ENCODE results near the gene ADAM12. TPM values are rescaled to one million over a fixed set of nuclear protein-coding genes. Genes with fewer than 3 reads are reported as not detected.
"Not testable (repeated sequence)": the region's sequence is repeated elsewhere in the genome, so short reads cannot be mapped to it uniquely, and the experiment has no call there.

The ADAM12 gene
- total and polyA plus RNA-seq, 8 donors: 0.03 to 3.7 (median 0.15) TPM

DNA sequence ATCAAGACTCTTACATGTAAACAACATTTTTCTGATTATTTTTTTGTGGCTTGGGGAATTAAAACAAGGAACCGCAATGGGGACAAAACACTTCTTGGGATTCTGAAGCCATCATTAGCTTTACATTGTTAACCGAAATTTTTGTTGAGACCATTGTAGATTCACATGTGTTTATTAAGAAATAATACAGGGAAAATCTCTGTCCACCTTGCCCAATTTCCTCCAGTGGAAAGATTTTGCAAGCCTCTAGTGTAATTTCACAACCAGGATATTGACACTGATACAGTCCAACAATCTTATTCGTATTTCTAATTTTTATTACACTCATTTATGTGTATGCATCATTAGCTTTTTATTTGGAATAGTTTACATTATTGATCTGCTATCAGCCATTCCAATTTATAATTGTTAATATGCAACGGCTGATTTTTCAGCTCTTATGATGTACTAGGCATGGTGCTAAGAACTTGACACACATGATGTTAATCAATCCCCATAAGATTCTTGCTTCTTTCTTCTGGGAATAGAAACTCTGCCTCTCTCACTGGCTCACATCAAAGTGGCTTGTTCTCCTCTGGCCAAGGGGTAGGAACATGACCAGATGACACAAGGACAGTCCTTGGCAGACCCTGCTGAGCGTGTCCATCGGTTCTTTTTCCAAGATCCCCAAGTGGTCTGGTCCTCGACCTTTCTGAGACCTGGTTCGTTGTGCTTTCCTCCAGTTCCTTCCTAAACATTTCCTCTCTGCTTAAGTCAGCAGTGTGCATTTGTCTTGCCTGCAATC lies 137.6 kb downstream of the ADAM12 start:
- intact Hi-C loops (cut with DNase I): no loop called here
- Histone ChIP-seq H3K36me3 (no peaks in the 10 kb centered on the region), H3K9me3 (no peaks in the 10 kb centered on the region), H3K27ac (no peak overlapping the region), H3K4me3 (no peak overlapping the region), H3K4me1 (no peaks in the 10 kb centered on the region), H3K27me3 (no peaks in the 10 kb centered on the region)
- DNase-seq: no peak
- 72 to 75% methylated on average over 8 of the region's 8 CpGs for WGBS, 2 donors
- no peak for ATAC-seq
- TF ChIP-seq, protein P1, sequence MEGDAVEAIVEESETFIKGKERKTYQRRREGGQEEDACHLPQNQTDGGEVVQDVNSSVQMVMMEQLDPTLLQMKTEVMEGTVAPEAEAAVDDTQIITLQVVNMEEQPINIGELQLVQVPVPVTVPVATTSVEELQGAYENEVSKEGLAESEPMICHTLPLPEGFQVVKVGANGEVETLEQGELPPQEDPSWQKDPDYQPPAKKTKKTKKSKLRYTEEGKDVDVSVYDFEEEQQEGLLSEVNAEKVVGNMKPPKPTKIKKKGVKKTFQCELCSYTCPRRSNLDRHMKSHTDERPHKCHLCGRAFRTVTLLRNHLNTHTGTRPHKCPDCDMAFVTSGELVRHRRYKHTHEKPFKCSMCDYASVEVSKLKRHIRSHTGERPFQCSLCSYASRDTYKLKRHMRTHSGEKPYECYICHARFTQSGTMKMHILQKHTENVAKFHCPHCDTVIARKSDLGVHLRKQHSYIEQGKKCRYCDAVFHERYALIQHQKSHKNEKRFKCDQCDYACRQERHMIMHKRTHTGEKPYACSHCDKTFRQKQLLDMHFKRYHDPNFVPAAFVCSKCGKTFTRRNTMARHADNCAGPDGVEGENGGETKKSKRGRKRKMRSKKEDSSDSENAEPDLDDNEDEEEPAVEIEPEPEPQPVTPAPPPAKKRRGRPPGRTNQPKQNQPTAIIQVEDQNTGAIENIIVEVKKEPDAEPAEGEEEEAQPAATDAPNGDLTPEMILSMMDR (IDR thresholded peaks at IDR 0.05): no peak
- no peak for FAIRE-seq

DNA sequence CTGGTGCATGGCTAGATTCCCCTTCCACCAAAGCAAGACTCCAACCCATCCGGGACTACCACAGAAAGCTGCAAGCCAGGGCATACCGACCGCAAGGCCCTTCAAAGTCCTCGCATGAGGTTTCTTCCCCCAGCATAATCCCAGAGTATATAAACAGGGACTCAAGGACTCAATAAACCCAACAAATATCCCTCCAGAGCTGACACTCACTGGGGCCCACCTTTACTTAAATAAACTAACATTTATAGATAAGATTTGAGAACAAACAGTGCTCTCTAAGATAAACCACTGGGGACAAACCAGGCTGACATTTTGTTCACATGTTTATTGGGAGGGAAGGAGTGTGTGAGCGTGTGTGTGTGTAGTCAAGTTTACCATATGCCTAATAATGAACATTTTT lies 138.2 kb downstream of the ADAM12 start:
- FAIRE-seq (no peak), ATAC-seq (no peak), DNase-seq (no peak)
- no peaks in the 10 kb centered on the region for H3K9me3 ChIP-seq
- H3K36me3 ChIP-seq: no peaks in the 10 kb centered on the region
- 66 to 67% methylated on average over 5 of the region's 5 CpGs for WGBS, 2 donors
- H3K27ac ChIP-seq: no peak overlapping the region
- intact Hi-C loops (cut with DNase I): no loop called here
- no peaks in the 10 kb centered on the region for H3K27me3 ChIP-seq
- TF ChIP-seq, protein P1 (IDR thresholded peaks at IDR 0.05): no peak
- H3K4me1 ChIP-seq: no peaks in the 10 kb centered on the region
- no peak overlapping the region for H3K4me3 ChIP-seq

DNA sequence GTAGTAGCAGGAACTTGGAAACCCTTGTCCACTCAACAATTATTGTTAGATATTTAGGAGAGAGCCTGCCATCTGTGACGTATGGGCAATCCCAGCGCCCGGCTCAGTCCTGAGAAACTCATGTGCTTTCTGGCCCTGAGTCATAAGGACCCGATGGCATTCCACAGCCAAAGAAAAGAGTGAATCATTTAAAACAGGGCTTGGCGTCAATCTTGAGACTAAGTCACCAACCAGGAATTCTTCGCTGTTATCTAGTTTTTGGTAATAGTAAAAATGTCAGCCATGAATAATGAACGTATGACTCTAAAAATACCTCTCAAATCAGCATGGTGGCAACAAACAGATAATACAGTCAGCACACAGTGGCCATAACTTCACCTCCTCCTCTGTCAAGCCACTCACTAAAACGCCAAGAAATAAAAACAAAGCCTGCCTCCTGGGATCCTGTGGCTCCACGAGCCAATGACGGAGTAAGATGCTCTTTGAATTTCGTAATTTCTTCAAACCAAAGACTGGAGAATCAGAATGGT lies 140.8 kb downstream of the ADAM12 start:
- no peaks in the 10 kb centered on the region for H3K36me3 ChIP-seq
- TF ChIP-seq, protein P1 (IDR thresholded peaks at IDR 0.05): no peak
- no peaks in the 10 kb centered on the region for H3K27me3 ChIP-seq
- H3K9me3 ChIP-seq: no peaks in the 10 kb centered on the region
- ATAC-seq: peak; percentile 75 to 88 (median 80)
- no peak overlapping the region for H3K4me3 ChIP-seq
- 59 to 64% methylated on average over 11 of the region's 11 CpGs for WGBS, 2 donors
- peak overlapping the region in 2 of 4 donors; percentile 23 to 50 for H3K27ac ChIP-seq
- peak in 3 of 6 donors; percentile 46 to 64 (median 55) for DNase-seq
- intact Hi-C loops (cut with DNase I): no loop called here
- no peak for FAIRE-seq
- H3K4me1 ChIP-seq: no peaks in the 10 kb centered on the region

DNA sequence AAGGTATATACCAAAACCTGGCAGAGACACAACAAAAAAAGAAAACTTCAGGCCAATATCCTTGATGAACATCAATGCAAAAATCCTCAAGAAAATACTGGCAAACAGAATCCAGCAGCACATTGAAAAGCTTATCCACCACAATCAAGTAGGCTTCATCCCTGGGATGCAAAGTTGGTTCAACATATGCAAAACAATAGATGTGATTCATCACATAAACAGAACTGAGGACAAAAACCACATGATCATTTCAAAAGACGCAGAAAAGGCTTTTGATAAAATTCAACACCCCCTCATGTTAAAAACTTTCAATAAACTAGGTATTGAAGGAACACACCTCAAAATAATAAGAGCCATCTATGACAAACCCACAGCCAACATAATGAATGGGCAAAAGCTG lies 141.9 kb downstream of the ADAM12 start:
- H3K27me3 ChIP-seq; ATAC-seq; H3K9me3 ChIP-seq; intact Hi-C loops (cut with DNase I); H3K4me3 ChIP-seq; H3K27ac ChIP-seq; H3K36me3 ChIP-seq; H3K4me1 ChIP-seq; DNase-seq; FAIRE-seq: not testable (repeated sequence)
- 76 to 91% methylated on average over 1 of the region's 1 CpG for WGBS, 2 donors

DNA sequence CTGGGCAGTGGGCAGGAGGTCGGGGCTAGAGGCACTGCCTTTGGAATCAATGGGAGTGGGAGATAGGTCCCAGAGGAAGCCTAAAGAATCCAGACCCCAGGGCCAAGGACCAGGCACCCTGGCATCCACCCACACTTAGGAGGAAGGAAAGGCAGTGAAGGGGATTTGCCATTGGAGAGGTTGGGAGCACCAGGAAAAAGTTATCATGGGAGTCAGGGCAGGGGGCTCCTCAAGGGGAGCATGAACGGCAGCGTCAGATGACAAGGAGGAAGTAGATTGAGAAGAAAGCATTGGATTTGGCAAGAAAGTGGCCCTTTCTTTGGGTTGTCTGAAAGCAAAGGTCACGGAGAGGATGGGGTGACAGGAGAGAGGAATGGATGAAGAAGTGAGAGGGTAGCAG lies 142.8 kb downstream of the ADAM12 start:
- Histone ChIP-seq H3K36me3 (no peaks in the 10 kb centered on the region), H3K4me3 (no peak overlapping the region), H3K27me3 (no peaks in the 10 kb centered on the region), H3K9me3 (no peaks in the 10 kb centered on the region), H3K4me1 (no peaks in the 10 kb centered on the region), H3K27ac (no peak overlapping the region)
- DNase-seq: no peak
- intact Hi-C loops (cut with DNase I): no loop called here
- WGBS, 2 donors: 58 to 77% methylated on average over 4 of the region's 4 CpGs
- FAIRE-seq: no peak
- TF ChIP-seq, protein P1 (IDR thresholded peaks at IDR 0.05): no peak
- no peak for ATAC-seq
